B cell (primary cell): Measurements from ENCODE around the gene PIP5K1A.

Experiments
- EZH2 ChIP-seq: IDR thresholded peaks from 2 replicates; pipeline ENCODE4 v1.6.1; 2012; ENCODE audit warnings: borderline replicate concordance, low read depth, mild to moderate bottlenecking, moderate library complexity, low read length; ENCODE audit not compliant: insufficient read depth, poor library complexity, severe bottlenecking
- TF ChIP-seq, protein P1 (sequence below): fragments of 200-600 bp; IDR thresholded peaks from one replicate; pipeline ENCODE4 v1.8.0; 2022; ENCODE audit warnings: antibody characterized with exemption, mild to moderate bottlenecking

DNA sequence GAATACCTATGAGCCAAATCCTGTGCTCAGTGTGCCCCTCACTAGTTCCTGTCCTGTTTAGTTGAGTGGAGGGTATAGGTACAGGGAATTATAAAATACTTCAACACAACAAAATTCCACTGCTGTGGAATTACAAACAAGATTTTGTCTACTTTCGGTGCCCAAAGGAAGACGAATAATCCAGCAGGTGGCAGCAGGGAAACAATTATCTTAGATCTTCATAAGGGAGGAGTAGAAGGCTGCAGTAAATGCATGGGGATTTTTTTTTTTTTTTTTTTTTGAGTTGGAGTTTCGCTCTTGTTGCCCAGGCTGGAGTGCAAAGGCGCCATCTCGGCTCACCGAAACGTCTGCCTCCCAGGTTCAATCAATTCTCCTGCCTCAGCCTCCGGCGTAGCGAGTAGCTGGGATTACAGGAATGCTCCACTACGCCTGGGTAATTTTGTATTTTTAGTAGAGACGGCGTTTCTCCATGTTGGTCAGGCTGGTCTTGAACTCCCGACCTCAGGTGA, 2.0 kb upstream of the PIP5K1A start:
- TF ChIP-seq, protein P1, sequence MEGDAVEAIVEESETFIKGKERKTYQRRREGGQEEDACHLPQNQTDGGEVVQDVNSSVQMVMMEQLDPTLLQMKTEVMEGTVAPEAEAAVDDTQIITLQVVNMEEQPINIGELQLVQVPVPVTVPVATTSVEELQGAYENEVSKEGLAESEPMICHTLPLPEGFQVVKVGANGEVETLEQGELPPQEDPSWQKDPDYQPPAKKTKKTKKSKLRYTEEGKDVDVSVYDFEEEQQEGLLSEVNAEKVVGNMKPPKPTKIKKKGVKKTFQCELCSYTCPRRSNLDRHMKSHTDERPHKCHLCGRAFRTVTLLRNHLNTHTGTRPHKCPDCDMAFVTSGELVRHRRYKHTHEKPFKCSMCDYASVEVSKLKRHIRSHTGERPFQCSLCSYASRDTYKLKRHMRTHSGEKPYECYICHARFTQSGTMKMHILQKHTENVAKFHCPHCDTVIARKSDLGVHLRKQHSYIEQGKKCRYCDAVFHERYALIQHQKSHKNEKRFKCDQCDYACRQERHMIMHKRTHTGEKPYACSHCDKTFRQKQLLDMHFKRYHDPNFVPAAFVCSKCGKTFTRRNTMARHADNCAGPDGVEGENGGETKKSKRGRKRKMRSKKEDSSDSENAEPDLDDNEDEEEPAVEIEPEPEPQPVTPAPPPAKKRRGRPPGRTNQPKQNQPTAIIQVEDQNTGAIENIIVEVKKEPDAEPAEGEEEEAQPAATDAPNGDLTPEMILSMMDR = peak; percentile 59
- TF ChIP-seq EZH2 = no peak
